GM23248 (cell line): ENCODE results near the gene SLC22A2. TPM values are rescaled to one million over a fixed set of nuclear protein-coding genes. Genes with fewer than 3 reads are reported as not detected.

Experiments used
- DNase-seq: peaks from one replicate; pipeline ENCODE4 v3.0.0-alpha.2; 2015
- H2AFZ ChIP-seq: fragments of 200-600 bp; sonication (generic); 2 replicates; pipeline ENCODE4 v1.6.1; 2016; ENCODE audit warnings: antibody characterized with exemption
- H3F3A ChIP-seq: fragments of 200-600 bp; sonication (generic); 2 replicates; pipeline ENCODE4 v1.6.1; 2016; ENCODE audit warnings: mild to moderate bottlenecking, antibody characterized with exemption, mixed run types; ENCODE audit not compliant: insufficient read depth
- H3K27ac ChIP-seq: fragments of 200-600 bp; sonication (generic); 2 replicates; pipeline ENCODE4 v1.5.1; 2016; ENCODE audit warnings: mild to moderate bottlenecking
- H3K27me3 ChIP-seq: fragments of 200-600 bp; sonication (generic); replicated peaks from 2 replicates; pipeline ENCODE4 v1.6.1; 2016; ENCODE audit warnings: mild to moderate bottlenecking; ENCODE audit not compliant: insufficient read depth
- H3K36me3 ChIP-seq: fragments of 200-600 bp; sonication (generic); 2 replicates; pipeline ENCODE4 v1.6.1; 2016; ENCODE audit warnings: low read depth, mild to moderate bottlenecking
- H3K4me1 ChIP-seq: fragments of 200-600 bp; sonication (generic); 2 replicates; pipeline ENCODE4 v1.6.1; 2016; ENCODE audit warnings: mild to moderate bottlenecking; ENCODE audit not compliant: insufficient read depth
- H3K4me2 ChIP-seq: fragments of 200-600 bp; sonication (generic); one replicate; pipeline ENCODE4 v1.6.1; 2016; ENCODE audit warnings: mild to moderate bottlenecking; ENCODE audit not compliant: unreplicated experiment
- H3K4me3 ChIP-seq: fragments of 200-600 bp; sonication (generic); 2 replicates; pipeline ENCODE4 v1.5.1; 2016; ENCODE audit warnings: mild to moderate bottlenecking
- H3K79me2 ChIP-seq: fragments of 200-600 bp; sonication (generic); 2 replicates; pipeline ENCODE4 v1.6.1; 2016; ENCODE audit warnings: mild to moderate bottlenecking; ENCODE audit not compliant: insufficient read depth
- H3K9ac ChIP-seq: fragments of 200-600 bp; sonication (generic); 2 replicates; pipeline ENCODE4 v1.6.1; 2016; ENCODE audit warnings: mild to moderate bottlenecking
- H3K9me2 ChIP-seq: fragments of 200-600 bp; sonication (generic); 2 replicates; pipeline ENCODE4 v1.6.1; 2016; ENCODE audit warnings: mixed run types, mild to moderate bottlenecking, moderate library complexity; ENCODE audit not compliant: insufficient read depth
- H3K9me3 ChIP-seq: fragments of 200-600 bp; sonication (generic); one replicate; pipeline ENCODE4 v1.6.1; 2017; ENCODE audit warnings: low read depth
- H4K20me1 ChIP-seq: fragments of 200-600 bp; sonication (generic); 2 replicates; pipeline ENCODE4 v1.6.0; 2016; ENCODE audit not compliant: insufficient read depth
- EZH2 ChIP-seq: fragments of 200-600 bp; sonication (generic); IDR thresholded peaks from 2 replicates; pipeline ENCODE4 v1.6.1; 2018; ENCODE audit warnings: antibody characterized with exemption, mild to moderate bottlenecking; ENCODE audit not compliant: insufficient read depth, poor library complexity, severe bottlenecking
- EZH2phosphoT487 ChIP-seq: fragments of 200-600 bp; sonication (generic); IDR thresholded peaks from 2 replicates; pipeline ENCODE4 v1.6.1; 2018; ENCODE audit warnings: antibody characterized with exemption, moderate library complexity, mild to moderate bottlenecking, low read depth; ENCODE audit not compliant: insufficient read depth
- WGBS, 2 experiments: methylation state at CpG; one replicate each; pipeline ENCODE4 v1.1.6; 2015 to 2017; ENCODE audit warnings: low lambda C conversion rate in 2 of 2, low coverage in 1 of 2; ENCODE audit errors: missing lambda C conversion rate in 2 of 2; 5-methylcytosine and 5-hydroxymethylcytosine counted together
- in situ Hi-C: fragments of 300-500 bp; cut with MboI; formaldehyde crosslinking; loops from 2 replicates; pipeline ENCODE4 v1.15.0; 2020
- polyA plus RNA-seq: library from polyadenylated mRNA; unstranded; fragments of >200 nt; fragmentation: Nextera tagmentation; extraction: Ambion mirVana; gene quantifications from 2 replicates; pipeline ENCODE4 v1.2.1, GENCODE V29; 2016
- total RNA-seq: library from RNA; depleted of rRNA; stranded (reverse); fragments of >200 nt; shearing (Covaris generic); gene quantifications from 2 replicates; pipeline ENCODE4 v1.2.3, GENCODE V29; 2014

The SLC22A2 gene
- total and polyA plus RNA-seq, 2 experiments from 2014 or later, result not detected

DNA sequence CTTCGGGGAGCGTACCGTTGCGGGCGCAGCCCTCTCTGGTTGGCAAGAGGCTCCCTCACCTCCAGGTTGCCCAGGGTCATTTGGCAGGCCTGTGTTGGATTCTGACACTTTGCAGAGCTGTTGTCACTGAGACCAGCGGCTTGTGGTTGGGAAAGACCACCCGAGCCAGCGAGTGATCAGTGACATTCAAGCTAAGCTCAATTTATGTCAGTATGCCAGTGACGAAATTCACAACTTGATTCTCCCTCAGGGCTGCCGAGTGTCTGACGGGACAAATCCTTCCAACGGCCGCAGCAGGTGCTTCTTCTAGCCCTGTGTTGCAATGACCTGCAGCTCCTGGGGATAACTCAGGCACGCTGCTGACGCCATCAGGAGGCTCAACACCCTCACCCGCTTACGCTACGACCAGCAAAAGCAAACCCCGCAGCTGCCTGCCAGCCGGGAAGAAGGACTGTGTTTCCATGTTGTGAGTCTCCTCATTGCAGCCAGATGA, 16.9 kb upstream of the SLC22A2 start:
- Histone ChIP-seq H3K27me3 (no peaks in the 10 kb centered on the region), H3K9me2 (no peaks in the 10 kb centered on the region), H3K27ac (no peak overlapping the region), H3K9ac (no peak overlapping the region), H3K4me1 (no peaks in the 10 kb centered on the region), H3F3A (no peaks in the 10 kb centered on the region), H3K36me3 (no peaks in the 10 kb centered on the region), H3K4me3 (no peak overlapping the region), H2AFZ (no peak overlapping the region), H3K79me2 (no peaks in the 10 kb centered on the region), H3K4me2 (no peak overlapping the region), H3K9me3 (no peaks in the 10 kb centered on the region), H4K20me1 (no peaks in the 10 kb centered on the region)
- TF ChIP-seq EZH2, result no peak
- TF ChIP-seq EZH2phosphoT487, result no peak
- in situ Hi-C loops, result no loop called here
- DNase-seq, result no peak
- WGBS, 2 experiments, result 56 to 58% methylated on average over 20 of the region's 20 CpGs

- no peaks in the 10 kb centered on the region for H4K20me1 ChIP-seq
- no peaks in the 10 kb centered on the region for H3K4me1 ChIP-seq
- H3K9me3 ChIP-seq, result no peaks in the 10 kb centered on the region
- in situ Hi-C loops, result no loop called here
- H3K27me3 ChIP-seq, result no peaks in the 10 kb centered on the region
- no peak overlapping the region for H3K27ac ChIP-seq
- no peaks in the 10 kb centered on the region for H3K9me2 ChIP-seq
- H3K9ac ChIP-seq, result no peak overlapping the region
- no peak overlapping the region for H3K4me3 ChIP-seq
- H2AFZ ChIP-seq, result no peak overlapping the region
- TF ChIP-seq EZH2phosphoT487 (no peak), EZH2 (no peak)
- no peaks in the 10 kb centered on the region for H3K36me3 ChIP-seq
- DNase-seq, result no peak
- H3K4me2 ChIP-seq, result no peak overlapping the region
- WGBS, 2 experiments, result 54 to 56% methylated on average over 4 of the region's 4 CpGs
- no peaks in the 10 kb centered on the region for H3F3A ChIP-seq
- H3K79me2 ChIP-seq, result no peaks in the 10 kb centered on the region
Observed at GRCh38 chr6:160274871-160275510, 16.4 kb upstream of the SLC22A2 start.

DNA sequence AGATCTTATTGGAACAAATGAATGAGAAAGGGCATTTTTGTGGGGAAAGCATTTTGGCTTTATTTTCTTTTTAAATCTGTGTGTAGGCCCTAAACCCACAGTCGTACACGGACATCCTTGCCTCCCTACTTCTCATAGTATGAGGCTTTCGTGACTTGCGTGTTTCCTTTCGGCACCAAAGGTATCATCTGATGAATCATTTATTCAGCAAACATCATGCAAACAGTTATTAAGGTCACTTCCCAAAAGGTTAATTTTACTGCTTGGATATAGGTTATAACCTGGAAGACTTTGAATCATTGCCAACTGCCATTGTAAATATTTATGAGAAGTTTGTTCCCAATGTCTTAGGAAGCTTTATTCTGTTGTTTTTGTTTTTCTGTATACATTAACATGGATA, 15.1 kb upstream of the SLC22A2 start:
- Histone ChIP-seq H3K4me3 (no peak overlapping the region), H3K9ac (no peak overlapping the region), H3K4me2 (no peak overlapping the region), H3K36me3 (no peaks in the 10 kb centered on the region), H3K79me2 (no peaks in the 10 kb centered on the region), H3K27me3 (no peaks in the 10 kb centered on the region), H4K20me1 (no peaks in the 10 kb centered on the region), H3K4me1 (no peaks in the 10 kb centered on the region), H3K9me2 (no peaks in the 10 kb centered on the region), H3F3A (no peaks in the 10 kb centered on the region), H3K27ac (no peak overlapping the region), H2AFZ (no peak overlapping the region), H3K9me3 (no peaks in the 10 kb centered on the region)
- DNase-seq, result no peak
- 68 to 74% methylated on average over 5 of the region's 5 CpGs for WGBS, 2 experiments
- no peak for TF ChIP-seq EZH2
- in situ Hi-C loops, result no loop called here

GRCh38 chr6:160273196-160273595, 14.6 kb upstream of the SLC22A2 start:
- in situ Hi-C loops, result no loop called here
- H3K27ac ChIP-seq, result no peak overlapping the region
- no peaks in the 10 kb centered on the region for H3K9me2 ChIP-seq

DNA sequence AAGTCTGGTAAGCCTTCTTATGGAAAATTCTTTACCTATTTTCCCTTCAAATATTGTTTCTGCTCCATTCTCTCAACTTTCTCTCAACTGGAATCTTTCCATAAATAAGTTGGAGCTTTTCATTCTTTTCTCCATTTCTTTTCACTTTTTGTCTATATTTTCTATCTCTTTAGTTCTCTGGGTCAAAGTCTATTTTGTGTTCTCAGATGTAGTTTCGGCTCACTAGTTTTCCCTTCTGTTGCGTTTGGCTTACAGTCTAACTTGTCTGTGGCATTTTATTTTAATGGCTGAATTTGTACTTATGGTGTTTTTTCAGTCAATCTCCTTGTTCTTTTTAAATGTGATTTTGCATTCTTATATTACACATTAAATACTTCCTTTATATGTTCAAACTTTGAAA, 14.1 kb upstream of the SLC22A2 start:
- no peak overlapping the region for H2AFZ ChIP-seq
- no peaks in the 10 kb centered on the region for H3K27me3 ChIP-seq
- no peak for DNase-seq
- no peaks in the 10 kb centered on the region for H3K79me2 ChIP-seq
- no peaks in the 10 kb centered on the region for H4K20me1 ChIP-seq
- WGBS, 2 experiments, result 79 to 90% methylated on average over 2 of the region's 2 CpGs
- H3K4me1 ChIP-seq, result no peaks in the 10 kb centered on the region
- no peaks in the 10 kb centered on the region for H3K9me2 ChIP-seq
- H3K4me2 ChIP-seq, result no peak overlapping the region
- no peaks in the 10 kb centered on the region for H3K36me3 ChIP-seq
- no peak overlapping the region for H3K27ac ChIP-seq
- H3F3A ChIP-seq, result no peaks in the 10 kb centered on the region
- in situ Hi-C loops, result no loop called here
- H3K9ac ChIP-seq, result no peak overlapping the region
- H3K4me3 ChIP-seq, result no peak overlapping the region
- no peaks in the 10 kb centered on the region for H3K9me3 ChIP-seq
- TF ChIP-seq EZH2phosphoT487, result no peak
- TF ChIP-seq EZH2, result no peak

More at GRCh38 chr6:160273196-160273595, 14.6 kb upstream of the SLC22A2 start:
- H2AFZ ChIP-seq, result no peak overlapping the region
- H3K9me3 ChIP-seq, result no peaks in the 10 kb centered on the region
- H3K4me2 ChIP-seq, result no peak overlapping the region
- no peaks in the 10 kb centered on the region for H3F3A ChIP-seq
- H3K79me2 ChIP-seq, result no peaks in the 10 kb centered on the region
- TF ChIP-seq EZH2, result no peak
- TF ChIP-seq EZH2phosphoT487, result no peak
- no peaks in the 10 kb centered on the region for H3K36me3 ChIP-seq
- H3K27me3 ChIP-seq, result no peaks in the 10 kb centered on the region
- no peaks in the 10 kb centered on the region for H4K20me1 ChIP-seq
- no peak for DNase-seq
- no peak overlapping the region for H3K9ac ChIP-seq
- no peak overlapping the region for H3K4me3 ChIP-seq
- no peaks in the 10 kb centered on the region for H3K4me1 ChIP-seq
